Measurements from ENCODE around the gene CRY1.

GRCh38 chr12:107115119-107115518 lies 21.8 kb upstream of the CRY1 start:
- TF ChIP-seq PREB (CRISPR knock-in tag; IDR thresholded peaks at IDR 0.05; ENCODE audit: borderline replicate concordance), result no peak
- TF ChIP-seq CTCF (IDR thresholded peaks at IDR 0.05), result no peak
- no peak for TF ChIP-seq CREB1 (CRISPR knock-in tag; IDR thresholded peaks at IDR 0.05)
- TF ChIP-seq JUN (CRISPR knock-in tag; IDR thresholded peaks at IDR 0.05), result no peak
- TF ChIP-seq ZNF121 (CRISPR knock-in tag; IDR thresholded peaks at IDR 0.05), result no peak
- no peak for TF ChIP-seq MAX (CRISPR knock-in tag; IDR thresholded peaks at IDR 0.05)
- no peak for TF ChIP-seq FOXK1 (CRISPR knock-in tag; IDR thresholded peaks at IDR 0.05)
- TF ChIP-seq NFYB (CRISPR knock-in tag; conservative IDR thresholded peaks at IDR 0.05; ENCODE audit: low read depth), result no peak
- TF ChIP-seq CREM (CRISPR knock-in tag; IDR thresholded peaks at IDR 0.05), result no peak
- TF ChIP-seq NR2C2 (CRISPR knock-in tag; IDR thresholded peaks at IDR 0.05), result no peak

All from WTC11 (cell line).